Testis (tissue), 3 donors: ENCODE measurements around the gene ACSF2. TPM values are rescaled to one million over a fixed set of nuclear protein-coding genes. Genes with fewer than 3 reads are reported as not detected.

ENCODE experiments used
- DNase-seq: peaks from one replicate; pipeline ENCODE4 v3.0.0-alpha.2; 2019
- H3K27ac ChIP-seq, 2 donors: fragments of 200-600 bp; sonication (generic); one replicate each; pipeline ENCODE4 v1.5.1; 2019
- H3K27me3 ChIP-seq: fragments of 200-600 bp; sonication (generic); one replicate; pipeline ENCODE4 v1.5.1; 2019
- H3K36me3 ChIP-seq: fragments of 200-600 bp; sonication (generic); one replicate; pipeline ENCODE4 v1.5.1; 2017; ENCODE audit warnings: low read depth; ENCODE audit errors: missing control alignments
- H3K4me1 ChIP-seq: fragments of 200-600 bp; sonication (generic); one replicate; pipeline ENCODE4 v1.5.1; 2019
- H3K4me3 ChIP-seq, 2 donors: fragments of 200-600 bp; sonication (generic); one replicate each; pipeline ENCODE4 v1.5.1; 2017 to 2019
- H3K9me3 ChIP-seq: fragments of 200-600 bp; sonication (generic); one replicate; pipeline ENCODE4 v1.5.1; 2017
- POLR2A ChIP-seq: fragments of 450-650 bp; IDR thresholded peaks from one replicate; pipeline ENCODE4 v1.6.1; 2017; ENCODE audit warnings: antibody characterized with exemption, mild to moderate bottlenecking, moderate library complexity
- WGBS, 2 donors: methylation state at CpG; one replicate each; pipeline ENCODE4 v1.1.5; 2018; 5-methylcytosine and 5-hydroxymethylcytosine counted together
- intact Hi-C: fragments of 100-400 bp; cut with DNase I; formaldehyde crosslinking; loops from one replicate; pipeline ENCODE4 v1.15.1; 2023; ENCODE audit warnings: low total_unique reads
- polyA plus RNA-seq: library from polyadenylated mRNA; stranded (reverse); fragments of 350-450 nt; fragmentation: Illumina TruSeq; extraction: RNeasy Lipid Tissue Mini Kit (QIAGEN cat#74804); gene quantifications from one replicate; pipeline ENCODE4 v1.2.3, GENCODE V29; 2014; ENCODE audit warnings: low read depth, low replicate concordance; ENCODE audit not compliant: insufficient read depth
- total RNA-seq, 2 donors: library from RNA; depleted of rRNA; stranded (reverse); fragments of >200 nt; gene quantifications; one replicate each; pipeline ENCODE4 v1.2.3, GENCODE V29; 2016
- TF ChIP-seq, protein P1 (sequence below), 3 experiments: fragments of 450-650 bp in 2 of 3; fragments of 200-600 bp in 1 of 3; sonication (generic) in 1 of 3; IDR thresholded peaks; one replicate each; pipeline ENCODE4 v1.5.1; 2016 to 2019; ENCODE audit warnings: antibody characterized with exemption in 3 of 3, mild to moderate bottlenecking in 2 of 3, moderate library complexity in 1 of 3

The ACSF2 gene
- total and polyA plus RNA-seq, 3 donors from 2014 or later: 37.7 to 60.1 (median 39.4) TPM

DNA sequence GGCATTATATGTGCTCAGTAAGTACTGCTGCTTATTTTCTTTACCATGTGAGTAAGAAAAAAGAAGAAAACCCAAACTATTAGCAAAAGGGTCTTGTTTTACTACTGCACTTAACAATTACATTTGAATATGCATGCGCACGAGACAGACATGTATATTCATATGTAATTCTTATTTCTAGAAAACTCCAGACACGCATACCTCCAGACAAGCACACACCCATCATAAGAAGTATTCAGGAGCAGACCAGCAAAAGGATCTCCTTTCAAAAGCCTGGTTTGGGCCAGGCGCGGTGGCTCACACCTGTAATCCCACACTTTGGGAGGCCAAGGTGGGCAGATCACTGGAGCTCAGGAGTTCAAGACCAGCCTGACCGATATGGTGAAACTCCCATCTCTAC, 36.5 kb upstream of the ACSF2 start:
- Histone ChIP-seq H3K27ac (no peak overlapping the region), H3K4me3 (no peak overlapping the region), H3K27me3 (no peaks in the 10 kb centered on the region), H3K9me3 (no peaks in the 10 kb centered on the region), H3K36me3 (peaks cover 4% of the 10 kb centered on the region), H3K4me1 (no peaks in the 10 kb centered on the region)
- no peak for DNase-seq
- 96% methylated on average over 6 of the region's 6 CpGs for WGBS, 2 donors
- intact Hi-C loops: no loop called here
- TF ChIP-seq, protein P1, sequence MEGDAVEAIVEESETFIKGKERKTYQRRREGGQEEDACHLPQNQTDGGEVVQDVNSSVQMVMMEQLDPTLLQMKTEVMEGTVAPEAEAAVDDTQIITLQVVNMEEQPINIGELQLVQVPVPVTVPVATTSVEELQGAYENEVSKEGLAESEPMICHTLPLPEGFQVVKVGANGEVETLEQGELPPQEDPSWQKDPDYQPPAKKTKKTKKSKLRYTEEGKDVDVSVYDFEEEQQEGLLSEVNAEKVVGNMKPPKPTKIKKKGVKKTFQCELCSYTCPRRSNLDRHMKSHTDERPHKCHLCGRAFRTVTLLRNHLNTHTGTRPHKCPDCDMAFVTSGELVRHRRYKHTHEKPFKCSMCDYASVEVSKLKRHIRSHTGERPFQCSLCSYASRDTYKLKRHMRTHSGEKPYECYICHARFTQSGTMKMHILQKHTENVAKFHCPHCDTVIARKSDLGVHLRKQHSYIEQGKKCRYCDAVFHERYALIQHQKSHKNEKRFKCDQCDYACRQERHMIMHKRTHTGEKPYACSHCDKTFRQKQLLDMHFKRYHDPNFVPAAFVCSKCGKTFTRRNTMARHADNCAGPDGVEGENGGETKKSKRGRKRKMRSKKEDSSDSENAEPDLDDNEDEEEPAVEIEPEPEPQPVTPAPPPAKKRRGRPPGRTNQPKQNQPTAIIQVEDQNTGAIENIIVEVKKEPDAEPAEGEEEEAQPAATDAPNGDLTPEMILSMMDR (IDR thresholded peaks at IDR 0.05): no peak
- no peak for TF ChIP-seq POLR2A

DNA sequence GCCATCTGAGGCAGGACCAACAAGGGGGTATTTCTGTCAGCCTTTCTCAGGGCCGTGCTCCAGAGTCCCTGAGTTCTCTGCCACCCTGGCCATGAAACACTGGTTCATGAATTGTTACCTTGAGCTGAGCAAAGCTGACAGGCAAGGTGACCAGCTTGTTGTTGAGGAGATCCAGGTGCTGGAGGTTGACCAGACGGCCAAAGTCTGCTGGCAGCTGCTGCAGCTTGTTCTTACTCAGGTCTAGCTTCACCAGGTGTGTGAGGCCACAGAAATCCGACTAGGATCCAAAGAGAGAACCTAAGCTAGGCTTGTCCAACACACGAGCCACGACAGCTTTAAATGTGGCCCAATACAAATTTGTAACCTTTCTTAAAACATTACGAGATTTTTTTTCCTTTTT, 33.4 kb upstream of the ACSF2 start:
- DNase-seq: no peak
- peaks cover 4% of the 10 kb centered on the region for H3K36me3 ChIP-seq
- H3K4me1 ChIP-seq: peaks cover 19% of the 10 kb centered on the region
- WGBS, 2 donors: 87 to 93% methylated on average over 6 of the region's 6 CpGs
- no peaks in the 10 kb centered on the region for H3K27me3 ChIP-seq
- no peaks in the 10 kb centered on the region for H3K9me3 ChIP-seq
- intact Hi-C loops: no loop called here
- TF ChIP-seq POLR2A: no peak
- TF ChIP-seq, protein P1 (IDR thresholded peaks at IDR 0.05): no peak
- H3K27ac ChIP-seq: no peak overlapping the region
- H3K4me3 ChIP-seq: no peak overlapping the region

DNA sequence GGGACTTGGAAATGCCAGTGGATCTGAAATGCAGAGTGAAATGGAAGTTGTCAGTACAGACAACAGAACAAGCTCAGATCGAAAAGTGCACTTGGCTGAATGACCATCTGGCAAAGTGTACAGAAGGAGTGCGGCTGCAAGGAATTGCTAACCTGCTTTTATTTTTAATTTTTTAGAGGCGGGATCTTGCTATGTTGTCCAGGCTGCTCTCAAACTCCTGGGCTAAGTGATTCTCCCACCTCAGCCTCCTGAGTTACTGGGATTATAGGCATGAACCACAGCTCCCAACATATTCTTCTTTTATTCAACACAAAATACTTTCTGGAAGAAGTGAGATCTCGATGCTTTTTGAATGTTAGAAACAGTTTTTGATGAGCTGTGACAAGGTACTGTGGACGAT, 32.3 kb upstream of the ACSF2 start:
- TF ChIP-seq, protein P1 (IDR thresholded peaks at IDR 0.05): no peak
- TF ChIP-seq POLR2A: no peak
- intact Hi-C loops: no loop called here
- Histone ChIP-seq H3K9me3 (no peaks in the 10 kb centered on the region), H3K27ac (no peak overlapping the region), H3K36me3 (peaks cover 4% of the 10 kb centered on the region), H3K4me3 (no peak overlapping the region), H3K27me3 (no peaks in the 10 kb centered on the region), H3K4me1 (peaks cover 24% of the 10 kb centered on the region)
- no peak for DNase-seq
- 86 to 93% methylated on average over 5 of the region's 5 CpGs for WGBS, 2 donors

DNA sequence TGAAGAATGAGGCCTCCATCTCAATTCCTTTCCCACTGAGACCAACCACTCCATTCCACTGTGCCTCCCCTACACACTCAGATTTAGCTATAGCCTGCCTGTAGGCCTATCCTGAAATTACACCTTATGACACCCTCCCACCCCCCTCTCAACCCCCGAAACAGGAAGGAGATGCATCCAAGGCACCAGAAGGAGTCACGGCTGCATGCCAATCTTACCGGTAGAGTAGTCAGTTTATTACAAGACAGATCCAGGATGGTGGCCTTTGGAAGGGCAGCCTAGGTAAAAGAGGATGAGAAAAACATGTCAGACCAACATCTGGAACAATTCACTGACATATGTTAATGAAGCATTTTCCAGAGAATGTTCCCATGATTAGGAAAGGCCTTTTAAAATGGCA, 31.3 kb upstream of the ACSF2 start:
- peaks cover 4% of the 10 kb centered on the region for H3K36me3 ChIP-seq
- H3K27ac ChIP-seq: no peak overlapping the region
- H3K27me3 ChIP-seq: no peaks in the 10 kb centered on the region
- intact Hi-C loops: no loop called here
- WGBS, 2 donors: 32 to 54% methylated on average over 3 of the region's 3 CpGs
- TF ChIP-seq, protein P1 (IDR thresholded peaks at IDR 0.05): no peak
- no peak for TF ChIP-seq POLR2A
- no peaks in the 10 kb centered on the region for H3K9me3 ChIP-seq
- no peak overlapping the region for H3K4me3 ChIP-seq
- no peak for DNase-seq
- peaks cover 24% of the 10 kb centered on the region for H3K4me1 ChIP-seq

DNA sequence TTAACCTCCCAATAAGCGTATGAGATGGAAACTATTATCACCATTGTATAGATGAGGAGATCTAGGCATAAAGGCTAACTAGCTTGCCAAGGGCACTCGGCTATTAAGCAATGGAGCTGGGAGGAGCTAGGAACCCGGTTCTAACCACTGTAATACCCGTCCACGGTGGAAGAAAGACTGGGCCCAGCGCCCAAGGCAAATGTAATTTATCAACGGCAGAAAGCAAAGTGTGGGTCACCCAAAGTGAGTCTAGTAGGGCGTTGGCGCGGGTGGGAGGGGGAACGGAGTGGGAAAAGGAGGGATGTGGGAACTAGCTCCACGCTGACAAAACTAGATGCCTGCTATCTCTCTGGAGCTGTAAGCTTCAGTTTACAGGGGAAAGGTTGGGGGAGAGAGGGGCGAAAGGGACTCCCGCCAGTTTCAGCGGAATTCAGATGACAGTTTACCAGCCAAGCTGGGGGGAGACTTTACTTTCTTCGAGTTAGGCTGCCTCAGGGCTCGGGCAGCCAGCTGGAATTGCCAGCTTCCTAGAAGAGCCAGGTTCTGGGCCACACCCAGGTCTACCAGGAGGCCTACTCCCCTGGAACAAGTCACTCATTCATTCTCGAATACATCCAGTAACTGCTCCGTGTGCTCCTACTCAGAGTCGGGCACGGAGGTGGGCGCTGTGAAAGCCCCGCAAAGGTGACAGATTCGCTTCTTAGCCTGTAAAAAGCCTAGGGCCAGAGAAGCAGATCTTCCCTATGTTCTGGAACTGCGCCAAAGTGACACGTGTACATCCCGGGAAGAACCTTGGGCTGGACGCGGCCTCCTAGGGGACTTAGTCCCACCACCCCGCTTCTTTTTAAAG, 29.5 kb upstream of the ACSF2 start:
- Histone ChIP-seq H3K36me3 (no peaks in the 10 kb centered on the region), H3K4me3 (peak overlapping the region; percentile 87 to 92), H3K27me3 (no peaks in the 10 kb centered on the region), H3K27ac (peak overlapping the region; percentile 52 to 81), H3K9me3 (no peaks in the 10 kb centered on the region), H3K4me1 (peaks cover 27% of the 10 kb centered on the region)
- DNase-seq: peak; percentile 42
- intact Hi-C loops: no loop called here
- TF ChIP-seq, protein P1 (IDR thresholded peaks at IDR 0.05): no peak
- no peak for TF ChIP-seq POLR2A
- WGBS, 2 donors: 2 to 3% methylated on average over 28 to 30 of the region's 30 CpGs
